OCI-LY7 (cell line): ENCODE measurements around the gene PZP. TPM values are rescaled to one million over a fixed set of nuclear protein-coding genes. Genes with fewer than 3 reads are reported as not detected.
"Not testable (repeated sequence)": the region's sequence is repeated elsewhere in the genome, so short reads cannot be mapped to it uniquely, and the experiment has no call there.

Experiments
- BruUV-seq: library from RNA; stranded (reverse); fragments of 400-500 nt; replicated peaks from 2 replicates; lab custom pipeline; 2021; lab: Mats Ljungman, UMichigan
- CTCF ChIA-PET: fragments of 300-600 bp; sonication (Branson Sonifier 250); formaldehyde crosslinking; loops from one replicate; lab custom pipeline; 2022; ENCODE audit warnings: antibody characterized with exemption; ENCODE audit not compliant: unreplicated experiment; lab: Charles Lee
- POLR2A ChIA-PET: fragments of 300-600 bp; sonication (Branson Sonifier 250); formaldehyde crosslinking; loops from one replicate; lab custom pipeline; 2022; ENCODE audit warnings: antibody characterized with exemption; lab: Charles Lee
- DNase-seq: peaks from one replicate; pipeline ENCODE4 v3.0.0-alpha.2; 2015; ENCODE audit warnings: low spot score
- H2AFZ ChIP-seq: fragments of 200-600 bp; sonication (generic), shearing (Covaris generic); 2 replicates; pipeline ENCODE4 v1.6.1; 2014; ENCODE audit warnings: mild to moderate bottlenecking, antibody characterized with exemption, low read length, moderate library complexity
- H3K27ac ChIP-seq: fragments of 200-600 bp; sonication (generic); 2 replicates; pipeline ENCODE4 v1.5.1; 2014; ENCODE audit warnings: mixed run types, low read depth, mild to moderate bottlenecking, moderate library complexity, low read length, inconsistent platforms; ENCODE audit not compliant: poor library complexity, severe bottlenecking
- H3K36me3 ChIP-seq: fragments of 200-600 bp; sonication (generic); 2 replicates; pipeline ENCODE4 v1.6.1; 2014; ENCODE audit warnings: mild to moderate bottlenecking, antibody characterized with exemption, low read length, moderate library complexity, mixed read lengths; ENCODE audit not compliant: insufficient read depth
- H3K4me1 ChIP-seq: fragments of 200-600 bp; sonication (generic); 2 replicates; pipeline ENCODE4 v1.5.1; 2014; ENCODE audit warnings: mild to moderate bottlenecking, low read length; ENCODE audit not compliant: insufficient read depth, poor library complexity, severe bottlenecking
- H3K4me2 ChIP-seq: fragments of 200-600 bp; sonication (generic); 2 replicates; pipeline ENCODE4 v1.6.1; 2014; ENCODE audit warnings: mild to moderate bottlenecking, low read length
- H3K4me3 ChIP-seq: fragments of 200-600 bp; sonication (generic); 2 replicates; pipeline ENCODE4 v1.5.1; 2014; ENCODE audit warnings: mild to moderate bottlenecking, low read depth, low read length; ENCODE audit not compliant: poor library complexity, severe bottlenecking
- H3K79me2 ChIP-seq: fragments of 200-600 bp; sonication (generic); 2 replicates; pipeline ENCODE4 v1.6.1; 2016; ENCODE audit warnings: low read depth, mild to moderate bottlenecking, low read length, moderate library complexity, mixed read lengths; ENCODE audit not compliant: insufficient read depth
- H3K9me2 ChIP-seq: fragments of 200-600 bp; sonication (generic); 2 replicates; pipeline ENCODE4 v1.6.1; 2016; ENCODE audit warnings: mild to moderate bottlenecking, low read length, mixed read lengths; ENCODE audit not compliant: insufficient read depth
- H3K9me3 ChIP-seq: fragments of 200-600 bp; sonication (generic); 2 replicates; pipeline ENCODE4 v1.6.1; 2014; ENCODE audit warnings: mild to moderate bottlenecking, mixed run types, low read length, mixed read lengths
- H4K20me1 ChIP-seq: fragments of 200-600 bp; sonication (generic); 2 replicates; pipeline ENCODE4 v1.6.1; 2014; ENCODE audit warnings: mild to moderate bottlenecking, antibody characterized with exemption, low read length, moderate library complexity, mixed read lengths; ENCODE audit not compliant: insufficient read depth
- CTCF ChIP-seq: fragments of 200-600 bp; sonication (generic); conservative IDR thresholded peaks from 2 replicates; pipeline ENCODE4 v1.5.1; 2014; ENCODE audit warnings: mild to moderate bottlenecking, antibody characterized with exemption, low read length, moderate library complexity, mixed read lengths
- EZH2phosphoT487 ChIP-seq: fragments of 200-600 bp; sonication (generic); IDR thresholded peaks from 2 replicates; pipeline ENCODE4 v1.6.1; 2018; ENCODE audit warnings: low read depth, borderline replicate concordance, mild to moderate bottlenecking, mixed run types, antibody characterized with exemption, low read length, moderate library complexity, mixed read lengths
- intact Hi-C: fragments of 100-400 bp; cut with micrococcal nuclease; formaldehyde crosslinking; loops from one replicate; pipeline ENCODE4 v1.10.0; 2022; ENCODE audit not compliant: unreplicated experiment
- total RNA-seq, 2 experiments: library from RNA; depleted of rRNA in 1 of 2; stranded (reverse); fragments of >200 nt in 1 of 2; shearing (Covaris generic) in 1 of 2; gene quantifications; 2 replicates each; pipeline ENCODE4 v1.2.3, GENCODE V29; 2014 to 2022

PZP gene
- total RNA-seq, 2 experiments from 2014 or later: not detected

GRCh38 chr12:9180810-9181209 lies 27.4 kb downstream of the PZP start:
- BruUV-seq: no TSS peak
- Histone ChIP-seq H3K36me3 (no peaks in the 10 kb centered on the region), H3K27ac (no peak overlapping the region), H3K4me1 (no peaks in the 10 kb centered on the region), H3K79me2 (no peaks in the 10 kb centered on the region), H4K20me1 (no peaks in the 10 kb centered on the region), H3K9me2 (no peaks in the 10 kb centered on the region), H3K9me3 (no peaks in the 10 kb centered on the region), H2AFZ (no peak overlapping the region), H3K4me2 (no peak overlapping the region), H3K4me3 (no peak overlapping the region)
- POLR2A ChIA-PET: interaction anchor here (1.5 kb wide), 1 partner anchor 18 kb away, joined by 3 read pairs; no protein-coding TSS in a partner anchor
- TF ChIP-seq EZH2phosphoT487 (no peak), CTCF (no peak)
- intact Hi-C loops: no loop called here
- CTCF ChIA-PET: no interaction called here
- no peak for DNase-seq

- intact Hi-C loops: no loop called here
- BruUV-seq: no TSS peak
- ChIA-PET CTCF (no interaction called here), POLR2A (interaction anchor here (1.0 kb wide), 1 partner anchor 11 kb away, joined by 5 read pairs; no protein-coding TSS in a partner anchor)
- H3K4me2 ChIP-seq: no peak overlapping the region
- H3K9me2 ChIP-seq: no peaks in the 10 kb centered on the region
- H3K4me3 ChIP-seq: no peak overlapping the region
- no peaks in the 10 kb centered on the region for H3K36me3 ChIP-seq
- TF ChIP-seq EZH2phosphoT487 (no peak), CTCF (no peak)
- H2AFZ ChIP-seq: no peak overlapping the region
- H3K27ac ChIP-seq: no peak overlapping the region
- H3K79me2 ChIP-seq: no peaks in the 10 kb centered on the region
- H3K4me1 ChIP-seq: no peaks in the 10 kb centered on the region
- H4K20me1 ChIP-seq: no peaks in the 10 kb centered on the region
- no peak for DNase-seq
- H3K9me3 ChIP-seq: no peaks in the 10 kb centered on the region
Measured at GRCh38 chr12:9179781-9180180, 28.4 kb downstream of the PZP start.

GRCh38 chr12:9169979-9170634 lies 38.1 kb downstream of the PZP start:
- POLR2A ChIA-PET: no interaction called here
- H3K4me1 ChIP-seq: no peaks in the 10 kb centered on the region
- H3K9me3 ChIP-seq: no peaks in the 10 kb centered on the region
- no peak for TF ChIP-seq CTCF
- TF ChIP-seq EZH2phosphoT487: no peak
- no peak overlapping the region for H3K27ac ChIP-seq
- BruUV-seq: no TSS peak
- CTCF ChIA-PET: no interaction called here
- H4K20me1 ChIP-seq: no peaks in the 10 kb centered on the region
- no peaks in the 10 kb centered on the region for H3K9me2 ChIP-seq
- DNase-seq: no peak
- H3K4me3 ChIP-seq: no peak overlapping the region
- H3K79me2 ChIP-seq: no peaks in the 10 kb centered on the region
- intact Hi-C loops: no loop called here
- H2AFZ ChIP-seq: no peak overlapping the region
- H3K36me3 ChIP-seq: no peaks in the 10 kb centered on the region
- H3K4me2 ChIP-seq: no peak overlapping the region

- DNase-seq, H3K4me3 ChIP-seq, H3K79me2 ChIP-seq, H2AFZ ChIP-seq, H4K20me1 ChIP-seq, H3K9me2 ChIP-seq, intact Hi-C loops, BruUV-seq, H3K27ac ChIP-seq, H3K9me3 ChIP-seq, H3K4me2 ChIP-seq, H3K36me3 ChIP-seq, CTCF ChIA-PET, H3K4me1 ChIP-seq: not testable (repeated sequence)
- POLR2A ChIA-PET: interaction anchor here (0.6 kb wide), 1 partner anchor 11 kb away, joined by 3 read pairs; no protein-coding TSS in a partner anchor
Measured at GRCh38 chr12:9167345-9167744, 40.9 kb downstream of the PZP start.
